SK-N-MC (cell line): ENCODE data around the gene PTPN1.

Experiments
- EZH2 ChIP-seq: fragments of 200-600 bp; sonication (generic); IDR thresholded peaks from one replicate; pipeline ENCODE4 v1.6.1; 2017; ENCODE audit warnings: antibody characterized with exemption
- FOXP2 ChIP-seq: optimal IDR thresholded peaks from 2 replicates; pipeline ENCODE3; 2011; ENCODE audit warnings: mild to moderate bottlenecking, moderate library complexity; ENCODE audit not compliant: insufficient read depth; ENCODE audit errors: extremely low read length, control extremely low read depth
- POLR2AphosphoS5 ChIP-seq: IDR thresholded peaks from 2 replicates; pipeline ENCODE4 v1.6.1; 2012; ENCODE audit warnings: mild to moderate bottlenecking, low read depth, low read length, borderline replicate concordance

DNA sequence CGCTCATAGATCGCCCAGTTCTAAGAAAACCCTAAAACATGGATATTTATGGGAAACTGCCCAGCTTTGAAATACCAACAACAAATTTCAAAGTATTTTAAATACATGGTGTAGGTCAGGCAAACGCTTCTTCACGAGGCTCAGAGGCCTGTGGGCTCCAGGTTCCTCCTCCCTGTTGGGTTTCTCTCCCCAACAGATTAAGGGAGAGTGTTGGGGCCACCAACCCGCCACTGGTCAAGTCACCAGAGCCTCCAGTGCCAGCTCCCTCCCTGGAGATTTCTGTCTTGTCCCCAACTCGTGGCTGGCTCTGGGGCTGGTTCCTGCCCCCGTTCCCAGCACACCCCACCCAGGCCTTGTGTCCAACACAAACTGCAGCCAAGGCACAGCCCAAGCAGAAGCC, 87.9 kb downstream of the PTPN1 start:
- TF ChIP-seq POLR2AphosphoS5 (no peak), EZH2 (no peak), FOXP2 (no peak)
